Body of pancreas (tissue), 4 donors: ENCODE results near the gene SLC6A15. TPM values are rescaled to one million over a fixed set of nuclear protein-coding genes. Genes with fewer than 3 reads are reported as not detected.
A peak's percentile ranks its signal among the peaks of the same experiment; 100 is the strongest.

Experiments
- ATAC-seq: fragments of 150-250 bp; one replicate; pipeline ENCODE4 v1.9.1; 2016
- DNase-seq, 4 donors: peaks; one replicate each; pipeline ENCODE4 v3.0.0-alpha.2; 2019
- H3K27ac ChIP-seq, 4 donors: fragments of 200-600 bp; sonication (generic); 1 replicate in 3 of 4; 2 replicates in 1 of 4; pipeline versions ENCODE4 v1.5.1 to v1.6.1; 2016 to 2019; ENCODE audit warnings: mild to moderate bottlenecking in 1 of 4, mixed read lengths in 1 of 4, moderate library complexity in 1 of 4
- H3K27me3 ChIP-seq, 2 donors: fragments of 200-600 bp; sonication (generic); one replicate each; pipeline ENCODE4 v1.6.0; 2016; ENCODE audit warnings: mild to moderate bottlenecking in 1 of 2
- H3K36me3 ChIP-seq, 2 donors: fragments of 200-600 bp; sonication (generic); replicated peaks in 1 of 2; 2 replicates each; pipeline ENCODE4 v1.5.1; 2016; ENCODE audit warnings: low read depth in 2 of 2; ENCODE audit not compliant: insufficient read depth in 1 of 2
- H3K4me1 ChIP-seq: fragments of 200-600 bp; sonication (generic); one replicate; pipeline ENCODE4 v1.6.0; 2016
- H3K4me3 ChIP-seq, 2 donors: fragments of 200-600 bp; sonication (generic); 1 replicate in 1 of 2; 2 replicates in 1 of 2; pipeline ENCODE4 v1.5.1; 2016 to 2019
- H3K9me3 ChIP-seq, 3 donors: fragments of 200-600 bp; sonication (generic); 1 replicate in 2 of 3; 2 replicates in 1 of 3; pipeline ENCODE4 v1.5.1; 2016
- POLR2A ChIP-seq, 3 donors: fragments of 450-650 bp; IDR thresholded peaks; one replicate each; pipeline ENCODE4 v1.6.1; 2016; ENCODE audit warnings: antibody characterized with exemption in 3 of 3, mild to moderate bottlenecking in 2 of 3
- WGBS, 2 donors: methylation state at CpG; one replicate each; pipeline ENCODE4 v1.1.5; 2017; 5-methylcytosine and 5-hydroxymethylcytosine counted together
- intact Hi-C: fragments of 100-400 bp; cut with DNase I; formaldehyde crosslinking; loops from one replicate; pipeline ENCODE4 v1.15.1; 2023
- total RNA-seq, 2 donors: library from RNA; depleted of rRNA; stranded (reverse); fragments of >200 nt; gene quantifications; one replicate each; pipeline ENCODE4 v1.1.0, GENCODE V29; 2016
- TF ChIP-seq, protein P1 (sequence below), 7 experiments: fragments of 450-650 bp in 4 of 7; fragments of 200-600 bp in 3 of 7; sonication (generic) in 3 of 7; IDR thresholded peaks; one replicate each; pipeline ENCODE4 v1.5.1; 2016 to 2019; ENCODE audit warnings: antibody characterized with exemption in 7 of 7

The SLC6A15 gene
- total RNA-seq, result not detected

DNA sequence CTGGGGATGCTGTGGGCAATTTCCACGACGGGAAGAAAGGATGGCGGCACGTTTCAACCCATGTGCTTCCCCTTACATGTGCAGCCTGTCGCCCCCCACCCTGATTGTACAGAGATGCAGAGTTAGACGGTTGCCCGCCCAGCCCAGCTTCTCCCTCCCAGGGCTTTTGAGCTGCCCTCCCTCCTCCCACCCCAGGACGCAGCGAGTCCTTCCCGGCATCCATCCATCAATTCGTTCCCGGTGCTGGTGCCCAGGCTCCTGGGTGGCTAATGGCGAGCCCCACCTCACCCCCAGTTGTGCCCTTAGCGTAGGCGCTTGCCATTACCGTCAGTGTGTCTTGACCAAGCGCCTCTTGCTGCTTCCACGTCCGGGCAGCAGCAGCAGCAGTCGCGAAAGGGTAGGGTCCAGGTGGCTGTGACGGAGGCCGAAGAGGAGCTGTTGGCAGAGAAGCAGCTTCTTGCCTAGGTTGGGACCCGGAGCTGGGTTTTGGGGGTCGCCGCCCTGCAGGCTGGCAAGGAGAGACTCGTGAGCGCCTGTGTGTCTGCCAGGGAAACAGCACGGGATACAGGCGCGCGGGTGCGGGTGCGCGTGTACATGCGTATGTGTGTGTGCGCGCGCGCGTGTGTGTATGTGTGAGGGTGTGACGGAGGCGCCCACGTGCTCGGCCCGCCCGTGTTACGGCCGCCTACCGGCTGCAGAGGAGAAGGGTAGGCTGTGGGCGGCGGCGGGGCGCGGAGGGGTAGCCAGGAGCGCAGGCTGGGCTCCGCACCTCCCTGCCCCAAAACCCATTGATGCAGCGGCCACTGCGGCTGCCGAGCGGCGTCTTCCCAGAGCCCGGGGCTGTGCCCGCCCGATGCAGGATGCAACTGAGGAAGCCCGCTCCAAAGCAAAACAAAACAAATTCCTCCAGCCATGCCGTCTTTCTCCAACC is at the start of gene SLC6A15:
TSS of gene SLC6A15 (minus strand) at position 602 of the 931 bp plus-strand sequence. CDS start 20,679 bp downstream, outside the sequence.
- H3K9me3 ChIP-seq, result no peaks in the 10 kb centered on the region
- DNase-seq (peak; percentile 27 to 65 (median 38)), ATAC-seq (peak; percentile 69)
- TF ChIP-seq, protein P1, sequence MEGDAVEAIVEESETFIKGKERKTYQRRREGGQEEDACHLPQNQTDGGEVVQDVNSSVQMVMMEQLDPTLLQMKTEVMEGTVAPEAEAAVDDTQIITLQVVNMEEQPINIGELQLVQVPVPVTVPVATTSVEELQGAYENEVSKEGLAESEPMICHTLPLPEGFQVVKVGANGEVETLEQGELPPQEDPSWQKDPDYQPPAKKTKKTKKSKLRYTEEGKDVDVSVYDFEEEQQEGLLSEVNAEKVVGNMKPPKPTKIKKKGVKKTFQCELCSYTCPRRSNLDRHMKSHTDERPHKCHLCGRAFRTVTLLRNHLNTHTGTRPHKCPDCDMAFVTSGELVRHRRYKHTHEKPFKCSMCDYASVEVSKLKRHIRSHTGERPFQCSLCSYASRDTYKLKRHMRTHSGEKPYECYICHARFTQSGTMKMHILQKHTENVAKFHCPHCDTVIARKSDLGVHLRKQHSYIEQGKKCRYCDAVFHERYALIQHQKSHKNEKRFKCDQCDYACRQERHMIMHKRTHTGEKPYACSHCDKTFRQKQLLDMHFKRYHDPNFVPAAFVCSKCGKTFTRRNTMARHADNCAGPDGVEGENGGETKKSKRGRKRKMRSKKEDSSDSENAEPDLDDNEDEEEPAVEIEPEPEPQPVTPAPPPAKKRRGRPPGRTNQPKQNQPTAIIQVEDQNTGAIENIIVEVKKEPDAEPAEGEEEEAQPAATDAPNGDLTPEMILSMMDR (IDR thresholded peaks at IDR 0.05), result peak in 5 of 7 experiments; percentile 8 to 33 (median 24)
- TF ChIP-seq POLR2A (IDR thresholded peaks at IDR 0.05), result no peak
- H3K27me3 ChIP-seq, result peaks cover 0 to 22% of the 10 kb centered on the region in 2 donors
- no peak within 1 kb of the TSS for H3K27ac ChIP-seq
- intact Hi-C loops, result no loop called here
- H3K4me3 ChIP-seq, result peak within 1 kb of the TSS in 1 of 2 donors; percentile 9
- H3K4me1 ChIP-seq, result peaks cover 23% of the 10 kb centered on the region
- 1 to 2% methylated on average over 20 to 67 of the region's 67 CpGs for WGBS, 2 donors
- no peaks in the 10 kb centered on the region for H3K36me3 ChIP-seq

DNA sequence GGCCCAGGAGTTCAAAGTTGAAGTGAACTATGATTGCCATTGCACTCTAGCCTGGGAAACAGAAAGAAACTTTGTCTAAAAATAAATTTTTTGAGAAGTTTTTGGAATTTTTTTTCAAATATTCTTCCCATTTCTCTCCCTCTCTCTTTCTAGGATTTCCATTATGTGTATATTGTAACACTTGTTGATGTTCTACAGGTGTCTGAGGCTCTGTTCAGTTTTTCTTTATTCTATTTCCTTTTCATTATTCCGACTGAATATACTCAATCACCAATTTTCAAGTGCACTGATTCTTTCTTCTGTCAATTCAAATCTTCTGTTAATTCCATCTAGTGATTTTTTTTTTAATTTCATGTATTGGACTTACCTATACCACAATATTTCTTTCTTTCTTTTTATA is 48.3 kb upstream of the SLC6A15 start:
- H3K27ac ChIP-seq, result no peak overlapping the region
- intact Hi-C loops, result no loop called here
- no peak for ATAC-seq

DNA sequence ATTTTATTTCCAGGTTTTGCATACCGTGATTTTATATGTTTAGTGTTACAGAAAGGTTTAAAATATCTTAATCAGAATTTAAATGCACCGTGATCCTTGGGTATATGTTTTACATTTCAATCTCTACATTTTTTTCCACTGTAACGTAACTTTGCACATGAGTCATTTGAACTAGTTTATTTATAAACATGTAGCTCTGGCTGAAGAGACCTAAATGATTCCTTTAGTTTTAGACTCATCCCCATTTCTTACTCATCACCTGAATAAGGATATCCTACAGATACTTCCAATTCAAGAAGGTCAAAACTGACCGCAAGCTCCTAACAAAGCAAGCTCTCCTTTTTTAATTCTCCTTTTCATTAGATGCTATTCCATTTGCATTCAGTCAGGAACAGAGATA is 42.7 kb upstream of the SLC6A15 start:
- TF ChIP-seq, protein P1 (IDR thresholded peaks at IDR 0.05), result no peak
- no peak for TF ChIP-seq POLR2A (IDR thresholded peaks at IDR 0.05)
- intact Hi-C loops, result no loop called here
- WGBS, 2 donors, result 60 to 61% methylated on average over 4 of the region's 4 CpGs

More for the DNA sequence above, 48.3 kb upstream of the SLC6A15 start:
- H3K36me3 ChIP-seq, result no peaks in the 10 kb centered on the region
- no peaks in the 10 kb centered on the region for H3K4me1 ChIP-seq
- no peak overlapping the region for H3K4me3 ChIP-seq
- DNase-seq, result no peak
- 51 to 52% methylated on average over 1 of the region's 1 CpG for whole genome bisulfite sequencing, 2 donors
- no peaks in the 10 kb centered on the region for H3K9me3 ChIP-seq
- TF ChIP-seq, protein P1 (IDR thresholded peaks at IDR 0.05), result no peak
- TF ChIP-seq POLR2A (IDR thresholded peaks at IDR 0.05), result no peak
- no peaks in the 10 kb centered on the region for H3K27me3 ChIP-seq

DNA sequence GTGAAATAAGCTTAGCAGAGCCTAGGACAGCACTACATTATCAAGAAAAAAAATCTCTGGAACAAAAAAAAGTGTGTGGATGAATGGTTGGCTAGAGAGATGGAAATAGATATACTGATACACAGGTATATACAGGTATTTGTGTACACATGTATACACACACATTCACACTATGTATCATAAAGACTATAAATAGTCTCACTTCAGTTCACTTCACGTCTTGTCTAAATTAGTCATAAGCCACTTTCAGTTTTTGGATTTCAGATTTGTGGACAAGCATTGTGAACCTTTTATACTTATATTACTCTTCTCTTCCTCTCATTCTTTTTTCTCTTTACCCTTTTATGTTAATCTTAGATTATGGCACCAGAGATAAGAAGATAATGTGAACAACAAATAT is 41.8 kb upstream of the SLC6A15 start:
- ATAC-seq (no peak), DNase-seq (no peak)
- Histone ChIP-seq H3K4me3 (no peak overlapping the region), H3K27ac (no peak overlapping the region), H3K36me3 (no peaks in the 10 kb centered on the region), H3K4me1 (no peaks in the 10 kb centered on the region), H3K27me3 (no peaks in the 10 kb centered on the region), H3K9me3 (no peaks in the 10 kb centered on the region)
- WGBS, 2 donors, result 74 to 78% methylated on average over 1 of the region's 1 CpG
- TF ChIP-seq POLR2A (IDR thresholded peaks at IDR 0.05), result no peak
- TF ChIP-seq, protein P1 (IDR thresholded peaks at IDR 0.05), result no peak
- intact Hi-C loops, result no loop called here

More for the DNA sequence above, 42.7 kb upstream of the SLC6A15 start:
- Histone ChIP-seq H3K4me1 (no peaks in the 10 kb centered on the region), H3K4me3 (no peak overlapping the region), H3K36me3 (no peaks in the 10 kb centered on the region), H3K27me3 (no peaks in the 10 kb centered on the region), H3K9me3 (no peaks in the 10 kb centered on the region), H3K27ac (no peak overlapping the region)
- no peak for ATAC-seq
- no peak for DNase-seq
